HG03135 (cell line): ENCODE data around the gene TRPC5OS.

Experiments
- ATAC-seq: cut with Tn5 transposase; IDR thresholded peaks from one replicate; pipeline ENCODE4 v1.9.1; 2021; ENCODE audit warnings: mild to moderate bottlenecking, moderate library complexity; ENCODE audit not compliant: unreplicated experiment

The TRPC5OS gene

DNA sequence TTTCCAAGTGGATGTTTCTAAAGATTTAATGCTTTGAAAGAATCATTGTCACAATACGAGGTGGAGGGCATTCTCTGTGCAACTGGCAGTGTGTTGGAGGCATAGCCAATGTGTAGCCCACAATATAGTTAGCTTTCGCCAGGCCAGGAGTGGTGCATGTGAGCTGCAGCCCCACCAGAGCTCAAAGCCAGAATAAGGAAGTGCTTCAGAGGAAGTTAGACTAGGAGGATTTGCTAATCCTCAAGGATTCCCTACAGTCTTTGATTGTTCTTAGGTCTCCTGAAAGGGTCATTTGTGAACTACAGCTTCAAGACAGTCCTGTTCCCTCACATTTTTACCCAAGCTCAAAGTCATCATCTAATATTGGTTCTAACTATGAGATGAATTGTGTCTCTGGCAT lies 16.4 kb downstream of the TRPC5OS start:
- ATAC-seq, result no peak

DNA sequence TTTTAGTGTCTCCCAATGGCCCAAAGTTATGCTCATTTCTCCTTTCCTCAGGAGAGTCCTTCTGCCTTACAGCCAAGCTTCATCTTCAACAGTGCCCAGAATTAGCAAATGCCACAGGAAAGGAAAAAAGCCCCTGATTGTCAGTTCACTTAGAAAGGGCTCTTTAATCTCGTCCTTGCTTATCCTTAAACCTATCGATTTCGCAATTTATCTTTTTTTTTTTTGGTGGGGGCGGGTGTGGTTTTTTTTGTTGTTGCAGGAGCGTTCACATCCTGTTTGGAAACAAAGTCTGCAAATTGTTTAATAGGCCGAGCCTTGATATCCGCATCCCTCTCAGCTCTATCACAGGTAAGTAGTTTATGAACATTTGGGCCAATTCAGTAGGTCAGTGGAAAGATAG lies 20.2 kb downstream of the TRPC5OS start:
- ATAC-seq, result no peak

DNA sequence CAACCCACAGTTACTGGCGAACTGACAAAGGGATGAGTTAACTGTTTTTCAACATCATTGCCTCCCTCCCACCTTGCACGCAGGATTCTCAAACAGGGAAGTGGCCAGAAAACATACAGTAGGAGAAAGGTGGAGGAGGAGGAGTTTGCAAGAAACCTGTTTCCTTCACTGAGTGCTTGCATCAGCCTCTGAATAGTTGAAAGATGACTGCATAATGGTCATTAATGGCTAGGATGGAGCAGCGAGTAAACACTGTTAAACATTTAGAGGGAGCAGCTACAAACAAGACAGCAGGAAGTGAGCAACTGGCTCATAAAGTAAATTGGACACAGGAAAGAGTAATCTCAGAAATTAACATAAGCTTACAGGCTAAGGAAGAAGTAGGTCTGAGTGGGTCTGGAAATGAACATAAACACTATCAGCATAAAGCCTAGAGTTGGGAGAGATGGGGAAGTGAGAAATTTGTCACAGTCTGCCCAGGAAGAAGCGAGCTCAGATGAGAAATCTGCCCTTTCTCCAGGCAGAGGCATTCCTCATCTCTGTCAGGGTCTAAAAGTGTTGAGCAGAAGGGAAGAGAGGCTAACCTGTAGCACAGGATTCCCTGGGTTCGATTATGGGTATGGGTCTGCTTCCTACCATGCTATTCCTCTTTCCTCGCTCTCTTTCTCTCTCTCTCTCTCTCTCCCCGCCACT lies 38.6 kb downstream of the TRPC5OS start:
- no peak for ATAC-seq

DNA sequence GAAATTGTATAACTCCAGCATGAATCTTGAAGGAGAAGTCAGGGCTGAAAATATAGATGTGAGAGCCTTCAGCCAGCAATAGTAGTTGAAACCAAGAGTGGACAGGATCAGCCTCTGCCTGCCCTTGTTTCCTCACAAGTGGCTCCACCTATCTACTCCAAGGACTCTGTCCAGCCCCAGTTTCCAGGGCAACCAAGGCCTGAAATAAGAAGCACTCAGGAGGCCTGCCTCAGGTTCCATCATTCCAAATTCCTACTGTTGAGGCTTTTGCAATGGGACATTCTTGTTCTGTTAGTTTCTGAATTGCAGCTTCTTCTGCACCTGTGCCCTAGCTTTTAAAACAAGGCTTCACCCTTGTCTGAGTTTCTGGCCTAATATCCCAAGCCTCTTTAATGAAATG lies 41.6 kb downstream of the TRPC5OS start:
- ATAC-seq, result no peak

DNA sequence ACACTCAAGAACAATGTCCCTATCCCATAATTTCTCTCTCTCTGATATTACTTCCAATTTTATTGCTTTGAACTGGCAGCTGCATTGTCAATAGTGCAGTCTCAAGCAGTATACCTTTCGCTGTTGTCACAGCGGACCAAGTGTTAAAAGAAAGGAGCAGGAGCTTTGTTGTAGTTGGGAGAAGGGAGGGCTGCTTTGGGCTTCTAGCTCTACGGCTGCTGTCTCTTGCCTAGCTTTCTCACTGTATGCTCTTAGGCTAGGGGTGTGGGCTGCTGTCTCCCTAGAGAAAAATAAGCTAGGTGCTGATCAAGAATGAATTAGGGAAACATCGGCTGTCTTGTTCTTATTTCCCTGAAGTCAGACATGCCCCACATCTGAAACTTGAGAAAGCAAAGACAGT lies 52.5 kb downstream of the TRPC5OS start:
- no peak for ATAC-seq
